Erythroblast (primary cell): ENCODE results near the gene PTPRD.

Source experiments
- GATA1 ChIP-seq: IDR thresholded peaks from 2 replicates; pipeline ENCODE4 v1.6.1; 2011; ENCODE audit warnings: low read depth, mild to moderate bottlenecking, control low read depth, low read length, moderate library complexity
- POLR2A ChIP-seq: IDR thresholded peaks from 2 replicates; pipeline ENCODE4 v1.6.1; 2011; ENCODE audit warnings: mild to moderate bottlenecking, low read length

DNA sequence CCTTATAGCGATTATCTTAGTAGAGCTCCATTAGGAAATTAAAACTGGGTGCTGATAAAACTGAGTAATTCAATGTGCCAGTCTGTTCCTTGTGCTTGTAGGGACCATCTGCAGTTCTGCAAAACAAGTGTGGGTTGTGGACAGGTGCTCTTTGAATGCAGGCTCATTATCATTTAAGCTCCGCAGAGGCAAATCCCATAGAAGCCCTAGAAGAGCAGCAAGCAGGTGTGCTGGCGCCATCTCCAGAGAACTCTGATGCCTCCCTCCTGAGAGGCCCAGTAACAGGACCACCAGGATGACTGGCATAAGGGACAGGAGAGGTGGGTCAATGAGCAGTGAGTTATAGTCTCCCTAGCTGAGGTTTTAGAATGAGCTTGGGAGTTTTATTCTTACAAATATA, 1470.8 kb downstream of the PTPRD start:
- TF ChIP-seq POLR2A (no peak), GATA1 (no peak)
